HepG2 (cell line): ENCODE measurements around the gene CALU. TPM values are rescaled to one million over a fixed set of nuclear protein-coding genes. Genes with fewer than 3 reads are reported as not detected.

Experiments
- ERF ChIP-seq: IDR thresholded peaks from 2 replicates; pipeline ENCODE4 v1.6.1; 2018; ENCODE audit warnings: missing biosample characterization, missing genetic modification reagents
- FOXK2 ChIP-seq: fragments of 450-650 bp; IDR thresholded peaks from 2 replicates; pipeline ENCODE4 v1.6.1; 2016
- FOXM1 ChIP-seq: sonication (generic); formaldehyde crosslinking; IDR thresholded peaks from 2 replicates; pipeline ENCODE4 v1.5.0; 2020; ENCODE audit warnings: missing genetic modification reagents
- GTF3A ChIP-seq: sonication (generic); formaldehyde crosslinking; conservative IDR thresholded peaks from 2 replicates; pipeline ENCODE4 v1.4.0; 2020; ENCODE audit warnings: mild to moderate bottlenecking, missing genetic modification reagents
- HDAC6 ChIP-seq: fragments of 200-600 bp; sonication (generic); IDR thresholded peaks from 2 replicates; pipeline ENCODE4 v1.7.0; 2017; ENCODE audit warnings: mild to moderate bottlenecking, antibody characterized with exemption, low read length, low read depth
- KLF11 ChIP-seq: IDR thresholded peaks from 2 replicates; pipeline ENCODE4 v1.6.1; 2016; ENCODE audit warnings: missing compliant biosample characterization
- MTA3 ChIP-seq: sonication (generic); formaldehyde crosslinking; IDR thresholded peaks from 2 replicates; pipeline ENCODE4 v1.4.0; 2020; ENCODE audit warnings: missing genetic modification reagents
- POGZ ChIP-seq: sonication (generic); formaldehyde crosslinking; IDR thresholded peaks from 2 replicates; pipeline ENCODE4 v1.4.0; 2020; ENCODE audit warnings: mild to moderate bottlenecking, missing genetic modification reagents
- YEATS2 ChIP-seq: sonication (generic); formaldehyde crosslinking; IDR thresholded peaks from 2 replicates; pipeline ENCODE4 v1.4.0; 2020; ENCODE audit warnings: missing genetic modification reagents, borderline replicate concordance
- ZKSCAN1 ChIP-seq: fragments of 150-350 bp; IDR thresholded peaks from 2 replicates; pipeline ENCODE4 v1.6.1; 2014; ENCODE audit warnings: low read length
- ZNF12 ChIP-seq: sonication (generic); formaldehyde crosslinking; IDR thresholded peaks from 2 replicates; pipeline ENCODE4 v1.5.0; 2020; ENCODE audit warnings: missing genetic modification reagents
- ZNF235 ChIP-seq: sonication (generic); formaldehyde crosslinking; IDR thresholded peaks from 2 replicates; pipeline ENCODE4 v1.8.1; 2023; ENCODE audit warnings: mild to moderate bottlenecking, missing genetic modification reagents, borderline replicate concordance
- ZNF598 ChIP-seq: sonication (generic); formaldehyde crosslinking; IDR thresholded peaks from 2 replicates; pipeline ENCODE4 v1.5.1; 2020; ENCODE audit warnings: mild to moderate bottlenecking, missing genetic modification reagents, borderline replicate concordance
- ZNF790 ChIP-seq: sonication (generic); formaldehyde crosslinking; IDR thresholded peaks from 2 replicates; pipeline ENCODE4 v1.8.0; 2022; ENCODE audit warnings: missing genetic modification reagents, mild to moderate bottlenecking, borderline replicate concordance
- ZNF83 ChIP-seq: sonication (generic); formaldehyde crosslinking; IDR thresholded peaks from 2 replicates; pipeline ENCODE4 v1.4.0; 2020; ENCODE audit warnings: missing genetic modification reagents, mild to moderate bottlenecking, borderline replicate concordance
- polyA plus RNA-seq, 8 experiments: library from polyadenylated mRNA; depleted of rRNA in 3 of 8; stranded (reverse) in 7 of 8; unstranded in 1 of 8; fragments of >200 nt; fragmentation: Illumina TruSeq in 4 of 8; extraction: Trizol in 4 of 8; gene quantifications; 2 replicates each; pipeline versions ENCODE4 v1.2.1 to v1.2.3, GENCODE V29; 2011 to 2016; ENCODE audit warnings: low read depth in 4 of 8, missing spikeins in 1 of 8, mixed read lengths in 1 of 8; ENCODE audit not compliant: insufficient read depth in 1 of 8
- total RNA-seq, 5 experiments: library from RNA; depleted of rRNA; stranded (reverse); fragments of >200 nt; fragmentation: Illumina TruSeq; extraction: Trizol; gene quantifications; 2 replicates each; pipeline ENCODE4 v1.2.3, GENCODE V29; 2016; ENCODE audit warnings: low read depth in 1 of 5
- TF ChIP-seq, protein P1 (sequence below), 2 experiments: fragments of 450-650 bp in 1 of 2; sonication (generic) in 1 of 2; formaldehyde crosslinking; IDR thresholded peaks; 2 replicates each; pipeline versions ENCODE4 v1.5.0 to v1.8.0; 2020 to 2022; ENCODE audit warnings: mild to moderate bottlenecking in 1 of 2, missing genetic modification reagents in 1 of 2
- TF ChIP-seq, protein P2 (sequence below): IDR thresholded peaks from 2 replicates; pipeline ENCODE4 v1.6.1; 2016; ENCODE audit warnings: control low read depth
- TF ChIP-seq, protein P3 (sequence below): sonication (generic); formaldehyde crosslinking; IDR thresholded peaks from 2 replicates; pipeline ENCODE4 v1.5.1; 2020; ENCODE audit warnings: missing genetic modification reagents, mild to moderate bottlenecking, borderline replicate concordance
- TF ChIP-seq, protein P4 (sequence below): sonication (generic); formaldehyde crosslinking; IDR thresholded peaks from 2 replicates; pipeline ENCODE4 v1.5.1; 2020; ENCODE audit warnings: missing genetic modification reagents, mild to moderate bottlenecking, borderline replicate concordance
- TF ChIP-seq, protein P5 (sequence below): sonication (generic); formaldehyde crosslinking; IDR thresholded peaks from 2 replicates; pipeline ENCODE4 v1.4.0; 2020; ENCODE audit warnings: mild to moderate bottlenecking, missing genetic modification reagents

CALU gene
- total and polyA plus RNA-seq, 2 of the 13 experiments (the other 11 are each of a cell fraction or from before 2014, with no cell fraction given): 198 to 252 TPM

DNA sequence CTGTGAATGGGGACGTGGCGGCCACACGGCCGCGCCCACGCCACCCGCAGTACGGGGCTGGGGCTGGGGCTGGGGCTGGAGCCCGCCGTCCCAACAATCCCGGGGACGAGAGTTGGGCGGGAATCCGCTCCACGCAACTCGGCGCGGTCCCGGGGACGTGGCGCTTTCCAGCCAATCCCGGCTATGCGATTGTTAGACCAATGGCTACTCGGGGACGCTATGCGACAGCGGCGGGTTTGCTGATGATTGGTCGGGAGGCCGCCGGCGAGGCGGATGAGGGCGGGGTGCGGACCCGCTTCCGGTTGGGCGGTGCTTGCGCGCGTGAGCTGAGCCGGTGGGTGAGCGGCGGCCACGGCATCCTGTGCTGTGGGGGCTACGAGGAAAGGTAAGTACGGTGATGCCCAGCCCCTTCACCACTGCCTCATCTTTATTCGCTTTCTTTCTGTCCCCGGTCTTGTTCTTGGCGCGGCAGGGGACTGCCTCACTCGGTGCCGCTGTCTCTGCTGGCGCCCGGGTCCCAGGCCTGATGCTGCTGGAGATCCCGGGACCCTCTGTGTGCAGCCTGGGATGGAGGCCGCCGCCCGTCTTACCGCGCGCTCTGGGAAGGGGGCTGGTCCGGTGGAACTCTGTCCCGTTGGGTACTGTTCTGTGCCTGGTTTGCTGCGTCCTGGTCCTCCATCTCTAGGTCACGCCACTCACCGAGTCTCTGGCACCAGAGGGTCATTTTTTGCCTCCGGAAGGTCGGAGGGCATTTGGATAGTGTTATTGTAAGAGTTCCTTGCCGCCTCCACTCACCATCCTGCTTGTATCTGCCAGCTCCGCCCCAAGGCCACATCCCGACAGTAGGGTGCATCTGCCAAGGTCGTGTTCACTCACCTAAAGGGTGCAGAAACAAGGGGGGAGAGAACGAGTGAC, at the start of gene CALU (continued):
- TF ChIP-seq ZNF12 (CRISPR knock-in tag) (no peak), FOXM1 (peak; percentile 21; the same call in 1 of the 2 replicates), ZNF790 (CRISPR knock-in tag) (0 out of 2 replicates have a peak, but pooled peaks have one; percentile 46), POGZ (CRISPR knock-in tag) (peak; percentile 81), KLF11 (CRISPR knock-in tag) (peak; percentile 38; the same call in 1 of the 2 replicates), GTF3A (CRISPR knock-in tag) (no peak), FOXK2 (no peak), ZNF83 (CRISPR knock-in tag) (no peak), YEATS2 (CRISPR knock-in tag) (peak; percentile 86), ZNF235 (CRISPR knock-in tag) (peak; percentile 26; the same call in 1 of the 2 replicates), MTA3 (no peak), ERF (CRISPR knock-in tag) (peak; percentile 62), ZNF598 (CRISPR knock-in tag) (no peak), HDAC6 (no peak), ZKSCAN1 (no peak)
- TF ChIP-seq, protein P1, sequence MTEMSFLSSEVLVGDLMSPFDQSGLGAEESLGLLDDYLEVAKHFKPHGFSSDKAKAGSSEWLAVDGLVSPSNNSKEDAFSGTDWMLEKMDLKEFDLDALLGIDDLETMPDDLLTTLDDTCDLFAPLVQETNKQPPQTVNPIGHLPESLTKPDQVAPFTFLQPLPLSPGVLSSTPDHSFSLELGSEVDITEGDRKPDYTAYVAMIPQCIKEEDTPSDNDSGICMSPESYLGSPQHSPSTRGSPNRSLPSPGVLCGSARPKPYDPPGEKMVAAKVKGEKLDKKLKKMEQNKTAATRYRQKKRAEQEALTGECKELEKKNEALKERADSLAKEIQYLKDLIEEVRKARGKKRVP (CRISPR knock-in tag; IDR thresholded peaks at IDR 0.05): 0 out of 4 replicates have a peak, but pooled peaks of 1 of the 2 experiments have one; percentile 1
- TF ChIP-seq, protein P2, sequence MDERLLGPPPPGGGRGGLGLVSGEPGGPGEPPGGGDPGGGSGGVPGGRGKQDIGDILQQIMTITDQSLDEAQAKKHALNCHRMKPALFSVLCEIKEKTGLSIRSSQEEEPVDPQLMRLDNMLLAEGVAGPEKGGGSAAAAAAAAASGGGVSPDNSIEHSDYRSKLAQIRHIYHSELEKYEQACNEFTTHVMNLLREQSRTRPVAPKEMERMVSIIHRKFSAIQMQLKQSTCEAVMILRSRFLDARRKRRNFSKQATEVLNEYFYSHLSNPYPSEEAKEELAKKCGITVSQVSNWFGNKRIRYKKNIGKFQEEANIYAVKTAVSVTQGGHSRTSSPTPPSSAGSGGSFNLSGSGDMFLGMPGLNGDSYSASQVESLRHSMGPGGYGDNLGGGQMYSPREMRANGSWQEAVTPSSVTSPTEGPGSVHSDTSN (CRISPR knock-in tag): 0 out of 2 replicates have a peak, but pooled peaks have one; percentile 47
- TF ChIP-seq, protein P3, sequence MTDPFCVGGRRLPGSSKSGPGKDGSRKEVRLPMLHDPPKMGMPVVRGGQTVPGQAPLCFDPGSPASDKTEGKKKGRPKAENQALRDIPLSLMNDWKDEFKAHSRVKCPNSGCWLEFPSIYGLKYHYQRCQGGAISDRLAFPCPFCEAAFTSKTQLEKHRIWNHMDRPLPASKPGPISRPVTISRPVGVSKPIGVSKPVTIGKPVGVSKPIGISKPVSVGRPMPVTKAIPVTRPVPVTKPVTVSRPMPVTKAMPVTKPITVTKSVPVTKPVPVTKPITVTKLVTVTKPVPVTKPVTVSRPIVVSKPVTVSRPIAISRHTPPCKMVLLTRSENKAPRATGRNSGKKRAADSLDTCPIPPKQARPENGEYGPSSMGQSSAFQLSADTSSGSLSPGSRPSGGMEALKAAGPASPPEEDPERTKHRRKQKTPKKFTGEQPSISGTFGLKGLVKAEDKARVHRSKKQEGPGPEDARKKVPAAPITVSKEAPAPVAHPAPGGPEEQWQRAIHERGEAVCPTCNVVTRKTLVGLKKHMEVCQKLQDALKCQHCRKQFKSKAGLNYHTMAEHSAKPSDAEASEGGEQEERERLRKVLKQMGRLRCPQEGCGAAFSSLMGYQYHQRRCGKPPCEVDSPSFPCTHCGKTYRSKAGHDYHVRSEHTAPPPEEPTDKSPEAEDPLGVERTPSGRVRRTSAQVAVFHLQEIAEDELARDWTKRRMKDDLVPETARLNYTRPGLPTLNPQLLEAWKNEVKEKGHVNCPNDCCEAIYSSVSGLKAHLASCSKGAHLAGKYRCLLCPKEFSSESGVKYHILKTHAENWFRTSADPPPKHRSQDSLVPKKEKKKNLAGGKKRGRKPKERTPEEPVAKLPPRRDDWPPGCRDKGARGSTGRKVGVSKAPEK (CRISPR knock-in tag): peak; percentile 21; the same call in 1 of the 2 replicates
- TF ChIP-seq, protein P4, sequence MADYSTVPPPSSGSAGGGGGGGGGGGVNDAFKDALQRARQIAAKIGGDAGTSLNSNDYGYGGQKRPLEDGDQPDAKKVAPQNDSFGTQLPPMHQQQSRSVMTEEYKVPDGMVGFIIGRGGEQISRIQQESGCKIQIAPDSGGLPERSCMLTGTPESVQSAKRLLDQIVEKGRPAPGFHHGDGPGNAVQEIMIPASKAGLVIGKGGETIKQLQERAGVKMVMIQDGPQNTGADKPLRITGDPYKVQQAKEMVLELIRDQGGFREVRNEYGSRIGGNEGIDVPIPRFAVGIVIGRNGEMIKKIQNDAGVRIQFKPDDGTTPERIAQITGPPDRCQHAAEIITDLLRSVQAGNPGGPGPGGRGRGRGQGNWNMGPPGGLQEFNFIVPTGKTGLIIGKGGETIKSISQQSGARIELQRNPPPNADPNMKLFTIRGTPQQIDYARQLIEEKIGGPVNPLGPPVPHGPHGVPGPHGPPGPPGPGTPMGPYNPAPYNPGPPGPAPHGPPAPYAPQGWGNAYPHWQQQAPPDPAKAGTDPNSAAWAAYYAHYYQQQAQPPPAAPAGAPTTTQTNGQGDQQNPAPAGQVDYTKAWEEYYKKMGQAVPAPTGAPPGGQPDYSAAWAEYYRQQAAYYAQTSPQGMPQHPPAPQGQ (CRISPR knock-in tag): no peak
- TF ChIP-seq, protein P5, sequence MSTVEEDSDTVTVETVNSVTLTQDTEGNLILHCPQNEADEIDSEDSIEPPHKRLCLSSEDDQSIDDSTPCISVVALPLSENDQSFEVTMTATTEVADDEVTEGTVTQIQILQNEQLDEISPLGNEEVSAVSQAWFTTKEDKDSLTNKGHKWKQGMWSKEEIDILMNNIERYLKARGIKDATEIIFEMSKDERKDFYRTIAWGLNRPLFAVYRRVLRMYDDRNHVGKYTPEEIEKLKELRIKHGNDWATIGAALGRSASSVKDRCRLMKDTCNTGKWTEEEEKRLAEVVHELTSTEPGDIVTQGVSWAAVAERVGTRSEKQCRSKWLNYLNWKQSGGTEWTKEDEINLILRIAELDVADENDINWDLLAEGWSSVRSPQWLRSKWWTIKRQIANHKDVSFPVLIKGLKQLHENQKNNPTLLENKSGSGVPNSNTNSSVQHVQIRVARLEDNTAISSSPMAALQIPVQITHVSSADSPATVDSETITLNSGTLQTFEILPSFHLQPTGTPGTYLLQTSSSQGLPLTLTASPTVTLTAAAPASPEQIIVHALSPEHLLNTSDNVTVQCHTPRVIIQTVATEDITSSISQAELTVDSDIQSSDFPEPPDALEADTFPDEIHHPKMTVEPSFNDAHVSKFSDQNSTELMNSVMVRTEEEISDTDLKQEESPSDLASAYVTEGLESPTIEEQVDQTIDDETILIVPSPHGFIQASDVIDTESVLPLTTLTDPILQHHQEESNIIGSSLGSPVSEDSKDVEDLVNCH (CRISPR knock-in tag): no peak
